ENCODE results near the gene ZDBF2. TPM values are rescaled to one million over a fixed set of nuclear protein-coding genes. Genes with fewer than 3 reads are reported as not detected.

Gene ZDBF2
- total and polyA plus RNA-seq, 9 of the 15 experiments (the other 6 are each of a cell fraction or from before 2014, with no cell fraction given) = 0.01 to 0.04 (median 0.03) TPM; not detected in 3

- DNase-seq (ENCODE audit: extremely low read depth in 1 of 4, low spot score in 3 of 4) (no peak), ATAC-seq (no peak), FAIRE-seq (no peak)
- Histone ChIP-seq H3K9ac (ENCODE audit: insufficient read depth in 1 of 2, low read depth in 2 of 2, low read length in 2 of 2) (no peak overlapping the region), H3K27ac (ENCODE audit: extremely low read depth, low read depth, low read length) (no peak overlapping the region), H3K36me3 (ENCODE audit: control insufficient read depth, insufficient read depth, low read length) (no peaks in the 10 kb centered on the region), H3K9me1 (ENCODE audit: control insufficient read depth, insufficient read depth, low read length) (no peaks in the 10 kb centered on the region), H3K79me2 (ENCODE audit: control insufficient read depth, insufficient read depth, low read length) (no peaks in the 10 kb centered on the region), H3K4me1 (replicated peaks in 1 of 2; ENCODE audit: control insufficient read depth in 2 of 2, insufficient read depth in 2 of 2, low read length in 2 of 2) (no peaks in the 10 kb centered on the region), H3K4me3 (no peak overlapping the region), H3K9me3 (replicated peaks; ENCODE audit: control insufficient read depth, insufficient read depth, low read depth, low read length) (no peaks in the 10 kb centered on the region; the same call in 1 of the 2 replicates), H3K27me3 (ENCODE audit: control insufficient read depth in 2 of 2, insufficient read depth in 2 of 2, low read length in 2 of 2) (peaks cover 3 to 4% of the 10 kb centered on the region in 2 experiments; a peak in 2 of 5 replicates), H3K4me2 (ENCODE audit: insufficient read depth, low read length) (no peak overlapping the region), H4K20me1 (replicated peaks; ENCODE audit: control insufficient read depth, insufficient read depth, low read length) (no peaks in the 10 kb centered on the region), H2AFZ (ENCODE audit: low read depth, low read length) (no peak overlapping the region)
- ChIA-PET CTCF (ENCODE audit: low intra/inter-chr PET ratio) (no interaction called here), POLR2A (no interaction called here)
- in situ Hi-C loops (cut with MboI) (no loop called here), intact Hi-C loops (cut with micrococcal nuclease) (no loop called here)
- TF ChIP-seq GATAD2A (IDR thresholded peaks at IDR 0.05) = no peak
- no peak for TF ChIP-seq CEBPB (tag; IDR thresholded peaks at IDR 0.05)
- TF ChIP-seq BRF1 (IDR thresholded peaks at IDR 0.05; ENCODE audit: borderline replicate concordance, extremely low read depth, insufficient read length) = no peak
- TF ChIP-seq STAG1 (CRISPR knock-in tag; IDR thresholded peaks at IDR 0.05; ENCODE audit: borderline replicate concordance) = no peak
- no peak for TF ChIP-seq BMI1 (IDR thresholded peaks at IDR 0.05; ENCODE audit: low read length)
- TF ChIP-seq SMARCA5 (IDR thresholded peaks at IDR 0.05) = no peak
- TF ChIP-seq IRF9 (tag; IDR thresholded peaks at IDR 0.05) = no peak
- TF ChIP-seq SPI1 (IDR thresholded peaks at IDR 0.05; ENCODE audit: borderline replicate concordance, low read depth, low read length) = no peak
- TF ChIP-seq THAP7 (CRISPR knock-in tag; IDR thresholded peaks at IDR 0.05) = no peak
- TF ChIP-seq KAT2B (IDR thresholded peaks at IDR 0.05; ENCODE audit: low read depth, low read length) = no peak
- TF ChIP-seq TRIM28 (IDR thresholded peaks at IDR 0.05) = no peak
- TF ChIP-seq PHF20 (IDR thresholded peaks at IDR 0.05; ENCODE audit: partially characterized antibody) = no peak
- TF ChIP-seq, protein P1, sequence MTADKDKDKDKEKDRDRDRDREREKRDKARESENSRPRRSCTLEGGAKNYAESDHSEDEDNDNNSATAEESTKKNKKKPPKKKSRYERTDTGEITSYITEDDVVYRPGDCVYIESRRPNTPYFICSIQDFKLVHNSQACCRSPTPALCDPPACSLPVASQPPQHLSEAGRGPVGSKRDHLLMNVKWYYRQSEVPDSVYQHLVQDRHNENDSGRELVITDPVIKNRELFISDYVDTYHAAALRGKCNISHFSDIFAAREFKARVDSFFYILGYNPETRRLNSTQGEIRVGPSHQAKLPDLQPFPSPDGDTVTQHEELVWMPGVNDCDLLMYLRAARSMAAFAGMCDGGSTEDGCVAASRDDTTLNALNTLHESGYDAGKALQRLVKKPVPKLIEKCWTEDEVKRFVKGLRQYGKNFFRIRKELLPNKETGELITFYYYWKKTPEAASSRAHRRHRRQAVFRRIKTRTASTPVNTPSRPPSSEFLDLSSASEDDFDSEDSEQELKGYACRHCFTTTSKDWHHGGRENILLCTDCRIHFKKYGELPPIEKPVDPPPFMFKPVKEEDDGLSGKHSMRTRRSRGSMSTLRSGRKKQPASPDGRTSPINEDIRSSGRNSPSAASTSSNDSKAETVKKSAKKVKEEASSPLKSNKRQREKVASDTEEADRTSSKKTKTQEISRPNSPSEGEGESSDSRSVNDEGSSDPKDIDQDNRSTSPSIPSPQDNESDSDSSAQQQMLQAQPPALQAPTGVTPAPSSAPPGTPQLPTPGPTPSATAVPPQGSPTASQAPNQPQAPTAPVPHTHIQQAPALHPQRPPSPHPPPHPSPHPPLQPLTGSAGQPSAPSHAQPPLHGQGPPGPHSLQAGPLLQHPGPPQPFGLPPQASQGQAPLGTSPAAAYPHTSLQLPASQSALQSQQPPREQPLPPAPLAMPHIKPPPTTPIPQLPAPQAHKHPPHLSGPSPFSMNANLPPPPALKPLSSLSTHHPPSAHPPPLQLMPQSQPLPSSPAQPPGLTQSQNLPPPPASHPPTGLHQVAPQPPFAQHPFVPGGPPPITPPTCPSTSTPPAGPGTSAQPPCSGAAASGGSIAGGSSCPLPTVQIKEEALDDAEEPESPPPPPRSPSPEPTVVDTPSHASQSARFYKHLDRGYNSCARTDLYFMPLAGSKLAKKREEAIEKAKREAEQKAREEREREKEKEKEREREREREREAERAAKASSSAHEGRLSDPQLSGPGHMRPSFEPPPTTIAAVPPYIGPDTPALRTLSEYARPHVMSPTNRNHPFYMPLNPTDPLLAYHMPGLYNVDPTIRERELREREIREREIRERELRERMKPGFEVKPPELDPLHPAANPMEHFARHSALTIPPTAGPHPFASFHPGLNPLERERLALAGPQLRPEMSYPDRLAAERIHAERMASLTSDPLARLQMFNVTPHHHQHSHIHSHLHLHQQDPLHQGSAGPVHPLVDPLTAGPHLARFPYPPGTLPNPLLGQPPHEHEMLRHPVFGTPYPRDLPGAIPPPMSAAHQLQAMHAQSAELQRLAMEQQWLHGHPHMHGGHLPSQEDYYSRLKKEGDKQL (CRISPR knock-in tag; IDR thresholded peaks at IDR 0.05; ENCODE audit: borderline replicate concordance) = no peak
- no peak for TF ChIP-seq ETV5 (CRISPR knock-in tag; IDR thresholded peaks at IDR 0.05; ENCODE audit: low read depth)
- no TSS peak for BruUV-seq (replicated peaks)
- WGBS (ENCODE audit: insufficient coverage, low coverage, missing lambda C conversion rate) = 7% methylated on average over 6 of the region's 6 CpGs
These were observed 42.7 kb upstream of the ZDBF2 start for GRCh38 chr2:206231669-206232286.

Data from K562 (cell line).